Peyer's patch (tissue), 4 donors: Measurements from ENCODE around the gene MRPS2.

Experiments
- POLR2A ChIP-seq, 2 donors: fragments of 450-650 bp; IDR thresholded peaks; one replicate each; pipeline ENCODE4 v1.5.1; 2017; ENCODE audit warnings: antibody characterized with exemption in 2 of 2, mild to moderate bottlenecking in 2 of 2, moderate library complexity in 2 of 2
- TF ChIP-seq, protein P1 (sequence below), 6 experiments: fragments of 450-650 bp in 4 of 6; fragments of 200-600 bp in 2 of 6; sonication (generic) in 1 of 6; IDR thresholded peaks; one replicate each; pipeline ENCODE4 v1.5.1; 2017 to 2019; ENCODE audit warnings: antibody characterized with exemption in 6 of 6, mild to moderate bottlenecking in 3 of 6, moderate library complexity in 1 of 6

DNA sequence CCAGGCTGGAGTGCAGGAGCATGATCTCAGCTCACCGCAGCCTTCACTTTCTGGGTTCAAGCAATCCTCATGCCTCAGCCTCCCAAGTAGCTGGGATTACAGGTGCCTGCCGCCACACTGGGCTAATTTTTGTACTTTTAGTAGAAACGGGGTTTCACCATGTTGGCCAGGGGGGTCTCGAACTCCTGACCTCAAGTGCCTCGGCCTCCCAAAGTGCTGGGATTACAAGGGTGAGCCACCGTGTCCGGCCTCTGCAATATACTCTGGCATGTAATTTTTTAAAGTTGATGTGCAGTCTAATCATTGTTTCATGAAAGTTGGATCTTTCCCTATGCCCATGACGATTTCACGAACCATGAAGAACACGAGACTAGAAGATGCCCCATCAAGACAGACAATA, 49.5 kb upstream of the MRPS2 start:
- TF ChIP-seq, protein P1, sequence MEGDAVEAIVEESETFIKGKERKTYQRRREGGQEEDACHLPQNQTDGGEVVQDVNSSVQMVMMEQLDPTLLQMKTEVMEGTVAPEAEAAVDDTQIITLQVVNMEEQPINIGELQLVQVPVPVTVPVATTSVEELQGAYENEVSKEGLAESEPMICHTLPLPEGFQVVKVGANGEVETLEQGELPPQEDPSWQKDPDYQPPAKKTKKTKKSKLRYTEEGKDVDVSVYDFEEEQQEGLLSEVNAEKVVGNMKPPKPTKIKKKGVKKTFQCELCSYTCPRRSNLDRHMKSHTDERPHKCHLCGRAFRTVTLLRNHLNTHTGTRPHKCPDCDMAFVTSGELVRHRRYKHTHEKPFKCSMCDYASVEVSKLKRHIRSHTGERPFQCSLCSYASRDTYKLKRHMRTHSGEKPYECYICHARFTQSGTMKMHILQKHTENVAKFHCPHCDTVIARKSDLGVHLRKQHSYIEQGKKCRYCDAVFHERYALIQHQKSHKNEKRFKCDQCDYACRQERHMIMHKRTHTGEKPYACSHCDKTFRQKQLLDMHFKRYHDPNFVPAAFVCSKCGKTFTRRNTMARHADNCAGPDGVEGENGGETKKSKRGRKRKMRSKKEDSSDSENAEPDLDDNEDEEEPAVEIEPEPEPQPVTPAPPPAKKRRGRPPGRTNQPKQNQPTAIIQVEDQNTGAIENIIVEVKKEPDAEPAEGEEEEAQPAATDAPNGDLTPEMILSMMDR (IDR thresholded peaks at IDR 0.05), result no peak
- TF ChIP-seq POLR2A (IDR thresholded peaks at IDR 0.05), result no peak
